GM18505 (cell line): ENCODE data around the gene CRK.

Source experiments
- ATAC-seq: cut with Tn5 transposase; IDR thresholded peaks from one replicate; pipeline ENCODE4 v1.9.1; 2021; ENCODE audit not compliant: unreplicated experiment
- POLR2A ChIP-seq: IDR thresholded peaks from 4 replicates; pipeline ENCODE4 v1.6.1; 2011; ENCODE audit warnings: borderline replicate concordance; ENCODE audit not compliant: insufficient read depth, insufficient read length; ENCODE audit errors: extremely low read depth

CRK gene

GRCh38 chr17:1491443-1492248 is 35.6 kb upstream of the CRK start:
- no peak for TF ChIP-seq POLR2A
- peak; percentile 44 for ATAC-seq

GRCh38 chr17:1490643-1491442 is 34.8 kb upstream of the CRK start:
- ATAC-seq, result peak; percentile 53
- TF ChIP-seq POLR2A, result peak; percentile 64

GRCh38 chr17:1488826-1489270 is 32.8 kb upstream of the CRK start:
- no peak for TF ChIP-seq POLR2A
- no peak for ATAC-seq

- peak; percentile 50 for TF ChIP-seq POLR2A
- no peak for ATAC-seq
These were observed 32.1 kb upstream of the CRK start for GRCh38 chr17:1487939-1488825.

- ATAC-seq, result no peak
- TF ChIP-seq POLR2A, result peak; percentile 51
These were observed 31.0 kb upstream of the CRK start for GRCh38 chr17:1486802-1487695.

GRCh38 chr17:1485423-1486376 is 29.7 kb upstream of the CRK start:
- TF ChIP-seq POLR2A, result peak; percentile 38
- peak; percentile 39 for ATAC-seq

- peak; percentile 30 for TF ChIP-seq POLR2A
- peak; percentile 27 for ATAC-seq
These were observed 28.8 kb upstream of the CRK start for GRCh38 chr17:1484676-1485422.

- no peak for TF ChIP-seq POLR2A
- ATAC-seq, result no peak
These were observed 28.1 kb upstream of the CRK start for GRCh38 chr17:1484060-1484535.

- ATAC-seq, result no peak
- TF ChIP-seq POLR2A, result no peak
These were observed 26.6 kb upstream of the CRK start for GRCh38 chr17:1482680-1483079.

GRCh38 chr17:1481736-1482135 is 25.7 kb upstream of the CRK start:
- no peak for TF ChIP-seq POLR2A
- ATAC-seq, result no peak

- no peak for ATAC-seq
These were observed 24.9 kb upstream of the CRK start for GRCh38 chr17:1480747-1481465.

More at GRCh38 chr17:1480747-1481465, 24.9 kb upstream of the CRK start:
- no peak for TF ChIP-seq POLR2A
